NCI-H2196 (cell line): ENCODE data around the gene ZBTB4.
A peak's percentile ranks its signal among the peaks of the same experiment; 100 is the strongest.
"Not testable (repeated sequence)": the region's sequence is repeated elsewhere in the genome, so short reads cannot be mapped to it uniquely, and the experiment has no call there.

Source experiments
- DNase-seq: peaks from one replicate; lab custom pipeline; 2025; ENCODE audit not compliant: unreplicated experiment; lab: John Stamatoyannopoulos, UW

The ZBTB4 gene

GRCh38 chr17:7470457-7470973 lies 8.9 kb downstream of the ZBTB4 start:
- not testable (repeated sequence) for DNase-seq

GRCh38 chr17:7469843-7470242 lies 9.6 kb downstream of the ZBTB4 start:
- DNase-seq = not testable (repeated sequence)

- DNase-seq = no peak
Observed at GRCh38 chr17:7468804-7469389, 10.5 kb downstream of the ZBTB4 start.

GRCh38 chr17:7468290-7468689 lies 11.1 kb downstream of the ZBTB4 start:
- no peak for DNase-seq

- no peak for DNase-seq
Observed at GRCh38 chr17:7467498-7467897, 11.9 kb downstream of the ZBTB4 start.

- DNase-seq = no peak
Observed at GRCh38 chr17:7466639-7467341, 12.6 kb downstream of the ZBTB4 start.

GRCh38 chr17:7466318-7466638 lies 13.2 kb downstream of the ZBTB4 start:
- no peak for DNase-seq

- DNase-seq = no peak
Observed at GRCh38 chr17:7465597-7466275, 13.7 kb downstream of the ZBTB4 start.

- DNase-seq = no peak
Observed at GRCh38 chr17:7464081-7464480, 15.3 kb downstream of the ZBTB4 start.

- no peak for DNase-seq
Observed at GRCh38 chr17:7463372-7463846, 16.0 kb downstream of the ZBTB4 start.

- no peak for DNase-seq
Observed at GRCh38 chr17:7462474-7463371, 16.7 kb downstream of the ZBTB4 start.

- DNase-seq = no peak
Observed at GRCh38 chr17:7460850-7461660, 18.4 kb downstream of the ZBTB4 start.

GRCh38 chr17:7459961-7460545 lies 19.4 kb downstream of the ZBTB4 start:
- no peak for DNase-seq

GRCh38 chr17:7448461-7448860 lies 31.0 kb downstream of the ZBTB4 start:
- DNase-seq = no peak

- peak; percentile 63 for DNase-seq
Observed at GRCh38 chr17:7445619-7445968, 33.8 kb downstream of the ZBTB4 start.

GRCh38 chr17:7444682-7445618 lies 34.5 kb downstream of the ZBTB4 start, which contains the start of gene CHRNB1:
Gene CHRNB1, plus strand, starts transcription at chr17:7445061. Its CDS starts 67 bp downstream, at chr17:7445128.
- DNase-seq = peak; percentile 68

GRCh38 chr17:7443499-7444485 lies 35.6 kb downstream of the ZBTB4 start:
- DNase-seq = no peak

GRCh38 chr17:7442142-7442541 lies 37.3 kb downstream of the ZBTB4 start:
- no peak for DNase-seq
